ENCODE data around the gene GATAD2A. TPM values are rescaled to one million over a fixed set of nuclear protein-coding genes. Genes with fewer than 3 reads are reported as not detected.

The GATAD2A gene
- total and polyA plus RNA-seq, 7 donors: 18.5 to 65.9 (median 43.4) TPM

DNA sequence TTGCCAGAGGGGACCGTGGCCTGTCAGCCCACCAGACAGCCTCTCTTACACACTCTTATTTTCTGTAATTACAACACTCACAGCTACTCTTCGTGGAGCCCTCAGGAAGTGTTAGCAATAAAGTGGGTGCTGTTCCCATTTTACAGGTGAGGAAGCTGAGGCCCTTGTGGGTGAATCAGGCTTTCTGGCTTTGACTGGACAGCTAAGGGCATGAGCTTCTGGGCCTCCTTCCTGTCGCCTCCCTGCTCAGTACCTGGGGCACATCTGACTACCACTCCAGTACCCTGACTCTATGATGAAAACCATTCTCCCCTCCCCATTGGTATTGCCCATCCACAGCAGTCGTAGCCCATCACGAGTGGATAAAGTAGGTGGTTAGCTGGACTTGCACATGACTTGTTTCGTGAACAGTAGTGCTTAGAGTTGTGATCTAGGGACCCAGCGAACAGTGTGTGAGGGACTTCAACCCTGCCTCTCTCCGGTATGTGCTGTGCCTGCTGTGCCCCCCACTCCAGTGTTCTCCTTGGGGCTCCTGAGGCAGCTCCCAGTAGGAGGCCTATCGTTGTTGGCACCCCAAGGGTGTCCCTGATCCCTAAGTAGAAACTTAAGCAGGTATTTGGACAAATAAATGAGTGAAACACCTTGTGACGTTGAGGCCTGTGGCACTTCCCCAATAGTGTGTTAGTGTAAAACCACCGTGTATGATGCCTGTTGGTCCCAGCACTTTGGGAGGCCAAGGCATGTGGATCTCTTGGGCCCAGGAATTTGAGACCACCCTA lies 38.6 kb downstream of the GATAD2A start:
- no peaks in the 10 kb centered on the region for H3K27me3 ChIP-seq (ENCODE audit: insufficient read depth in 3 of 3, low read length in 2 of 3)
- DNase-seq: no peak
- peaks cover 22% of the 10 kb centered on the region for H3K4me1 ChIP-seq
- H3K27ac ChIP-seq: no peak overlapping the region
- no peak for TF ChIP-seq CTCF (IDR thresholded peaks at IDR 0.05)
- no peaks in the 10 kb centered on the region for H3K9me3 ChIP-seq
- 84 to 94% (median 90%) methylated on average over 11 of the region's 11 CpGs for WGBS, 3 donors
- H3K36me3 ChIP-seq (ENCODE audit: insufficient read depth in 1 of 2, low read depth in 1 of 2): no peaks in the 10 kb centered on the region
- intact Hi-C loops (cut with DNase I): no loop called here
- H3K4me3 ChIP-seq: no peak overlapping the region
- no peak for ATAC-seq

DNA sequence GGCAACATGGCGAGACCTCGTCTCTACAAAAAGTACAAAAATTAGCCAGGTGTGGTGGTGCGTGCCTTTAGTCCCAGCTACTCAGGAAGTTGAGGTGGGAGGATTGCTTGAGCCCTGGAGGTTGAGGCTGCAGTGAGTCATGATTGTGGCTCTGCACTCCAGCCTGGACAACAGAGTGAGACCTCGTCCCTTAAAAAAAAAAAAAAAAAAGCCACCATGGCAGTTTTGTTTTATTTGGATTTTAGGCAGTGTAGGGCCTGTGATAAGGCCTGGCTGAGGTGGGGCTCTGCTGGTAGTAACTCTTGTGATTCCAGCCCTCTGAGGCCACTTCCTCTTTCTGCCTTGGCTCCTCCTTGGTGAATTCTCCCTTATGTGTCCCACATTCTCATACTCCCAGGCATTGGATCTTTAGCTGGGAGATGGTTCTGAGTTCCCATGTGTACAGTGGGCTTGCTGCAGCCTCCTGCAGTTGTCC lies 39.2 kb downstream of the GATAD2A start:
- no peak for TF ChIP-seq CTCF (IDR thresholded peaks at IDR 0.05)
- no peaks in the 10 kb centered on the region for H3K9me3 ChIP-seq
- no peaks in the 10 kb centered on the region for H3K36me3 ChIP-seq (ENCODE audit: insufficient read depth in 1 of 2, low read depth in 1 of 2)
- intact Hi-C loops (cut with DNase I): no loop called here
- DNase-seq: no peak
- WGBS, 3 donors: 77 to 82% (median 78%) methylated on average over 4 of the region's 4 CpGs
- H3K27me3 ChIP-seq (ENCODE audit: insufficient read depth in 3 of 3, low read length in 2 of 3): no peaks in the 10 kb centered on the region
- H3K4me1 ChIP-seq: peaks cover 28% of the 10 kb centered on the region
- no peak overlapping the region for H3K27ac ChIP-seq
- H3K4me3 ChIP-seq: no peak overlapping the region
- peak in 1 of 4 donors; percentile 4 for ATAC-seq

DNA sequence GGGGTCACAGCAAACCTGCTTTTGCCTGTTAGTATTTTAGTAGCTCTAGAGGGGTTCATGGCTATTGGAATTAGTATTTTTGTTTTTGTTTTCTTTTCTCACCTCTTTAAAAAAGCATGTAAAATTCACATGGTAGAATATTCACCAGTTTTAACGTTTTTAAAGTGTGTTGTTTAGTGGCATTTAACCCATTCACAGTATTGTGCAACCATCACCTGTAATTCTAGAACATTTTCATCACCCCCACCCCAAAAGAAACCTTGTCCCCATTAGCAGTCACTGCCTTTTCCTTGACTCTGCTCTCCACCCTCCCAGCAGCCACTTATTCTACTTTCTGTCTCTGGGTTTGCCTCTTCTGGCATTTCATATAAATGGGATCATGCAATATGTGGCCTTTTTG lies 39.8 kb downstream of the GATAD2A start:
- ATAC-seq: no peak
- no peak for DNase-seq
- Histone ChIP-seq H3K27me3 (ENCODE audit: insufficient read depth in 3 of 3, low read length in 2 of 3) (no peaks in the 10 kb centered on the region), H3K4me3 (no peak overlapping the region), H3K4me1 (peaks cover 30% of the 10 kb centered on the region), H3K27ac (no peak overlapping the region), H3K36me3 (ENCODE audit: insufficient read depth in 1 of 2, low read depth in 1 of 2) (no peaks in the 10 kb centered on the region), H3K9me3 (no peaks in the 10 kb centered on the region)
- intact Hi-C loops (cut with DNase I): no loop called here
- 16 to 29% (median 16%) methylated on average over 1 of the region's 1 CpG for whole genome bisulfite sequencing, 3 donors
- no peak for TF ChIP-seq CTCF (IDR thresholded peaks at IDR 0.05)

GRCh38 chr19:19445911-19446361 lies 40.5 kb downstream of the GATAD2A start:
- intact Hi-C loops (cut with DNase I): no loop called here
- no peaks in the 10 kb centered on the region for H3K36me3 ChIP-seq (ENCODE audit: insufficient read depth in 1 of 2, low read depth in 1 of 2)
- H3K4me1 ChIP-seq: peaks cover 30% of the 10 kb centered on the region
- no peaks in the 10 kb centered on the region for H3K9me3 ChIP-seq
- H3K27me3 ChIP-seq (ENCODE audit: insufficient read depth in 3 of 3, low read length in 2 of 3): no peaks in the 10 kb centered on the region
- H3K4me3 ChIP-seq: no peak overlapping the region
- DNase-seq: no peak
- TF ChIP-seq CTCF (IDR thresholded peaks at IDR 0.05): no peak
- H3K27ac ChIP-seq: no peak overlapping the region
- WGBS, 3 donors: 88 to 89% (median 88%) methylated on average over 9 of the region's 9 CpGs
- ATAC-seq: no peak

Measured in psoas muscle (tissue), 8 donors.